Measurements from ENCODE around the gene ERMARD.

GRCh38 chr6:169710009-169710408 lies 41.4 kb upstream of the ERMARD start:
- TF ChIP-seq CTCF (IDR thresholded peaks at IDR 0.05) (no peak), POLR2A (IDR thresholded peaks at IDR 0.05) (no peak)
